Colonic mucosa (tissue), 4 donors: ENCODE measurements around the gene POGLUT2. TPM values are rescaled to one million over a fixed set of nuclear protein-coding genes. Genes with fewer than 3 reads are reported as not detected.

Experiments used
- DNase-seq: peaks from one replicate; pipeline ENCODE4 v3.0.0-alpha.2; 2020
- H3K27ac ChIP-seq: fragments of 200-600 bp; one replicate; pipeline ENCODE4 v1.8.0; 2021
- H3K27me3 ChIP-seq: fragments of 200-600 bp; one replicate; pipeline ENCODE4 v1.8.0; 2021
- H3K36me3 ChIP-seq: fragments of 200-600 bp; one replicate; pipeline ENCODE4 v1.8.0; 2021
- H3K4me1 ChIP-seq: fragments of 200-600 bp; one replicate; pipeline ENCODE4 v1.8.0; 2021; ENCODE audit warnings: mild to moderate bottlenecking
- H3K4me3 ChIP-seq: fragments of 200-600 bp; one replicate; pipeline ENCODE4 v1.8.0; 2021
- H3K9ac ChIP-seq, 2 donors: one replicate each; pipeline ENCODE4 v1.7.0; 2013; ENCODE audit warnings: control low read depth in 2 of 2, low read depth in 2 of 2, low read length in 2 of 2
- H3K9me3 ChIP-seq: fragments of 200-600 bp; one replicate; pipeline ENCODE4 v1.8.0; 2021
- intact Hi-C: fragments of 100-400 bp; cut with DNase I; formaldehyde crosslinking; loops from one replicate; pipeline ENCODE4 v1.14.1; 2022
- total RNA-seq, 2 donors: library from RNA; stranded (reverse); fragmentation: NEBNext Ultra II Directional in 1 of 2; extraction: Animal tissue kit (Norgen Biotek cat#: 25700) in 1 of 2; gene quantifications; one replicate each; pipeline ENCODE4 v1.2.1, GENCODE V29; 2021
- TF ChIP-seq, protein P1 (sequence below): fragments of 200-600 bp; IDR thresholded peaks from one replicate; pipeline ENCODE4 v1.8.0; 2022; ENCODE audit warnings: antibody characterized with exemption, mild to moderate bottlenecking
- donor health status: healthy.
- donor health status: DM: no; HTN: no; CAD: no.
- donor health status: DM: no; HTN: no; CAD: no.

POGLUT2 gene
- total RNA-seq, 2 donors from 2014 or later, result 1.3 to 2.8 TPM

- DNase-seq, result no peak
- no peaks in the 10 kb centered on the region for H3K36me3 ChIP-seq
- no peaks in the 10 kb centered on the region for H3K4me1 ChIP-seq
- intact Hi-C loops, result loop anchor here (10.0 kb wide), 2 partner anchors 69 to 191 kb away; partner anchors contain the start of gene ERCC5
- no peak overlapping the region for H3K4me3 ChIP-seq
- H3K9me3 ChIP-seq, result no peaks in the 10 kb centered on the region
- no peaks in the 10 kb centered on the region for H3K27me3 ChIP-seq
- TF ChIP-seq, protein P1, sequence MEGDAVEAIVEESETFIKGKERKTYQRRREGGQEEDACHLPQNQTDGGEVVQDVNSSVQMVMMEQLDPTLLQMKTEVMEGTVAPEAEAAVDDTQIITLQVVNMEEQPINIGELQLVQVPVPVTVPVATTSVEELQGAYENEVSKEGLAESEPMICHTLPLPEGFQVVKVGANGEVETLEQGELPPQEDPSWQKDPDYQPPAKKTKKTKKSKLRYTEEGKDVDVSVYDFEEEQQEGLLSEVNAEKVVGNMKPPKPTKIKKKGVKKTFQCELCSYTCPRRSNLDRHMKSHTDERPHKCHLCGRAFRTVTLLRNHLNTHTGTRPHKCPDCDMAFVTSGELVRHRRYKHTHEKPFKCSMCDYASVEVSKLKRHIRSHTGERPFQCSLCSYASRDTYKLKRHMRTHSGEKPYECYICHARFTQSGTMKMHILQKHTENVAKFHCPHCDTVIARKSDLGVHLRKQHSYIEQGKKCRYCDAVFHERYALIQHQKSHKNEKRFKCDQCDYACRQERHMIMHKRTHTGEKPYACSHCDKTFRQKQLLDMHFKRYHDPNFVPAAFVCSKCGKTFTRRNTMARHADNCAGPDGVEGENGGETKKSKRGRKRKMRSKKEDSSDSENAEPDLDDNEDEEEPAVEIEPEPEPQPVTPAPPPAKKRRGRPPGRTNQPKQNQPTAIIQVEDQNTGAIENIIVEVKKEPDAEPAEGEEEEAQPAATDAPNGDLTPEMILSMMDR, result no peak
- no peak overlapping the region for H3K9ac ChIP-seq
- H3K27ac ChIP-seq, result no peak overlapping the region
These were observed 22.5 kb downstream of the POGLUT2 start for GRCh38 chr13:102776271-102776670.

DNA sequence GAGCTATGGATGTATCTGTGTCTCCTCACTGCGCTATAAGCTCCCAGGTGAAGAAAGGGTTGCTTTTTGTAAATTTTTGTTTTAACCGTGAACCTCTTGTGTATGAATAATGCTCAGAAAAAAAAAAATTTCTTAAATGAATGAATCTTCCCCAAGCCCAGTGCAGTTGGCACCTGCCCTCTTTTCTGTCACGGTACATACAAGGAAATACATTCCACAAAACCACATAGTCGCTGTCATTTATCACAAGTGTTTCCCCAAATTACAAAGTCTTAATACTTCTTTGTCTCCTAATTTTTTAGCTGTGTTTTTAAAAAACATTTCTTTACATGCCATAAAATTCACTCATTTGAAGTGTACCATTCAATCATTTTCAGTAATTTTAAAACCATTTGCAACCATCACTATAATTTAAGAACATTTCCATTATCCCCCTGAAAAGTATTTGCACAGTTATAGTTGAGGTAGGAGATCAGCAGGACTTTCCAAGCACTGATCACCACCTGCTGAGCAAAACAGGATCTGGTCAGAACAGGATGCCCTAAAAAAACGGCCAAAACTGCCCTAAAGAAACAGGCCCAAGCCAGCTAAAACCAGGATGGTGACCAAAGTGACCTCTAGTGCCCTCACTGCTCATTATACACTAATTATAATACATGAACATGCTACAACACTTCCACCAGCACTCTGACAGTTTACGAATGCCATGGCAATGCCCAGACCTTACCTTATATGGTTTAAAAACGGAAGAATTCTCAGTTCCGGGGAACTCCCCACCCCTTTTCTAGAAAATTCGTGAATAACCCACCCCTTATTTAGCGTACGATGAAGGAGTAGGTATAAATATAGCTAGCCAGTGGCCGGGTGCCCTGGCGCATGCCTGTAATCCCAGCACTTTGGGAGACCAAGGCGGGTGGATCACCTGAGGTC is 23.9 kb downstream of the POGLUT2 start:
- TF ChIP-seq, protein P1, result no peak
- Histone ChIP-seq H3K4me3 (no peak overlapping the region), H3K27me3 (no peaks in the 10 kb centered on the region), H3K36me3 (no peaks in the 10 kb centered on the region), H3K9ac (no peak overlapping the region), H3K9me3 (no peaks in the 10 kb centered on the region), H3K27ac (no peak overlapping the region), H3K4me1 (no peaks in the 10 kb centered on the region)
- DNase-seq, result no peak
- intact Hi-C loops, result loop anchor here (10.0 kb wide), 2 partner anchors 70 to 190 kb away; partner anchors contain the start of gene ERCC5

DNA sequence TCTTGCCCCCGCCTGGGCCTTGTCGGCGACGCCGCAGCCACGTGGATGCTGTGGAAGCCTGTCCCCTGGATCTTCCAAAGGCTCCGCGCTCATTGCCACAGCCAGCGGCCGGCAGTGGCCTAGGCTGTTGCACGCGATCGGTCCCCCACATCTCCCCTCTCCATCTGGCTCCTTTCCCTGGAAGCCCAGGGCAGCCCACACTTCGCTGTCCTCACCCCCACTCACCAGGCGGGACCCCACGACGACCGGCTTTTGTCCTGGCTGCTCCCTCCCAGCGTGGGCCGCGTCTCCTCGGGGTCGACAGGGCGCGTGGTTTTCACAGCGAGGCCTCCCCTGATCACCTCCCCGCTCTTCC is 24.6 kb downstream of the POGLUT2 start:
- intact Hi-C loops, result loop anchor here (10.0 kb wide), 2 partner anchors 71 to 189 kb away; partner anchors contain the start of gene ERCC5
- peak overlapping the region; percentile 82 for H3K4me3 ChIP-seq
- TF ChIP-seq, protein P1, result no peak
- no peaks in the 10 kb centered on the region for H3K4me1 ChIP-seq
- no peak overlapping the region for H3K27ac ChIP-seq
- no peak for DNase-seq
- H3K36me3 ChIP-seq, result no peaks in the 10 kb centered on the region
- H3K9ac ChIP-seq, result peak overlapping the region; percentile 67 to 70
- H3K9me3 ChIP-seq, result no peaks in the 10 kb centered on the region
- no peaks in the 10 kb centered on the region for H3K27me3 ChIP-seq

GRCh38 chr13:102773441-102774213 is 25.1 kb downstream of the POGLUT2 start, which contains the start of gene TEX30:
TSS of gene TEX30 (minus strand) at chr13:102773786. CDS start at chr13:102770026, 3,760 bp downstream.
- intact Hi-C loops, result loop anchor here (10.0 kb wide), 2 partner anchors 71 to 189 kb away; partner anchors contain the start of gene ERCC5
- DNase-seq, result peak; percentile 83
- H3K27ac ChIP-seq, result peak within 1 kb of the TSS; percentile 77
- H3K9me3 ChIP-seq, result no peaks in the 10 kb centered on the region
- H3K36me3 ChIP-seq, result no peaks in the 10 kb centered on the region
- TF ChIP-seq, protein P1, result no peak
- H3K4me3 ChIP-seq, result peak within 1 kb of the TSS; percentile 82
- H3K27me3 ChIP-seq, result no peaks in the 10 kb centered on the region
- H3K9ac ChIP-seq, result peak within 1 kb of the TSS; percentile 72 to 81
- H3K4me1 ChIP-seq, result no peaks in the 10 kb centered on the region

- Histone ChIP-seq H3K4me3 (no peak overlapping the region), H3K27me3 (no peaks in the 10 kb centered on the region)
- TF ChIP-seq, protein P1, result no peak
These were observed 26.7 kb downstream of the POGLUT2 start for GRCh38 chr13:102772042-102772425.

More at GRCh38 chr13:102772042-102772425, 26.7 kb downstream of the POGLUT2 start:
- Histone ChIP-seq H3K9ac (no peak overlapping the region), H3K27ac (no peak overlapping the region), H3K36me3 (no peaks in the 10 kb centered on the region), H3K4me1 (no peaks in the 10 kb centered on the region), H3K9me3 (no peaks in the 10 kb centered on the region)
- DNase-seq, result no peak
- intact Hi-C loops, result loop anchor here (10.0 kb wide), 2 partner anchors 73 to 187 kb away; partner anchors contain the start of gene ERCC5
